HG03432 (cell line): ENCODE results near the gene FUCA1.
"Not testable (repeated sequence)": the region's sequence is repeated elsewhere in the genome, so short reads cannot be mapped to it uniquely, and the experiment has no call there.

ENCODE experiments used
- ATAC-seq: cut with Tn5 transposase; IDR thresholded peaks from one replicate; pipeline ENCODE4 v1.9.1; 2021; ENCODE audit warnings: mild to moderate bottlenecking, moderate library complexity; ENCODE audit not compliant: unreplicated experiment

FUCA1 gene

DNA sequence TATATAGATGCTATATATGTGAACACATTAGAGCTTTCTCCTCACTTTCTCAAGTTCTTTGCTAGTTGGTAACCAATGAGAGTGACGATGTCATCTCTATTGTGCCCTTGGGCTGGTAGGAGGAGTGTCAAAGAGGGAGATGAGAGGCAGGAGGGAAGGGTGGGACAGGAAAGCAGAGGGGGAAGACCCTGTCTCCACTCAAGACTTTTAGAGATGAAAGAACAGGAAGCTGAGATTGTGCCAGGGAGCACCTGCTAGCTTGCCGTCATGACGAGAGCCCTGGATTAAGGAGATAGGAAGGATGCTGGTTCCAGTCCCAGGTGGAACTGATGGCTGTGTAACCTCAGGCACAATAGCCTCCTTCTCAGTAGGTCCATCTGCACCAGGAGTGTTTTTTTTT lies 28.4 kb upstream of the FUCA1 start:
- ATAC-seq, result no peak

DNA sequence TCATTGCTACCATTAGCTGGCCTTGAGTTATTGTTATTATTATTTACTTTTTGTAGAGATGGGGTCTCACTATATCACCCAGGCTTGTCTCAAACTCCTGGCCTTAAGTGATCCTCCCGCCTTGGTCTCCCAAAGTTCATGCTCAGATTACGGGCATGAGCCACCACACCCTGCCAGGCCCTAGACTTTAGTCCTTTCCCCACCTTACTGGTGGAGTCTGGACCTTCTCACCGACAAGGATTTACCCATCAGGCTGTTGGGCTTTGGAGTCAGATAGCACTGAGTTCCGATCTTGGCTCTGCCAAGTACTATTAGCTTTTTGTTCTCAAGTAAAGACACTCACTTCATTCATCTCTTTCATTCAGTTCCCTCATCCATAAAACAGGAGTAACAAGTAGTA lies 27.9 kb upstream of the FUCA1 start:
- no peak for ATAC-seq

DNA sequence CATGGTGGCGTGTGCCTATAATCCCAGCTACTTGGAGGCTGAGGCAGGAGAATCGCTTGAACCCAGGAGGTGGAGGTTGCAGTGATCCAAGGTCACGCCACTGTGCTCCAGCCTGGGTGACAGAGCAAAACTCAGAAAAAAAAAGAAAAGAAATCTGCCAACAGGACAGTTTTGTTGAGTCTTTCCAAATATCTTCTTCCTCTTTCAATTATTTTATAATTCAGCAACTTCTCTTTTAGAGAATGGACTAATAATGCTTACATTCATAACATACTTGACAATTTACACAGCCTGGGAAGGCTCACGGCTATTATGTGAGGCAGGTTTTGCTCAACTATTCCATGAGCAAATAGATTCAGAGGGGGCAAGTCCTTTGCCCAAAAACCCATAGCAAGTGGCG lies 27.0 kb upstream of the FUCA1 start:
- ATAC-seq, result no peak

DNA sequence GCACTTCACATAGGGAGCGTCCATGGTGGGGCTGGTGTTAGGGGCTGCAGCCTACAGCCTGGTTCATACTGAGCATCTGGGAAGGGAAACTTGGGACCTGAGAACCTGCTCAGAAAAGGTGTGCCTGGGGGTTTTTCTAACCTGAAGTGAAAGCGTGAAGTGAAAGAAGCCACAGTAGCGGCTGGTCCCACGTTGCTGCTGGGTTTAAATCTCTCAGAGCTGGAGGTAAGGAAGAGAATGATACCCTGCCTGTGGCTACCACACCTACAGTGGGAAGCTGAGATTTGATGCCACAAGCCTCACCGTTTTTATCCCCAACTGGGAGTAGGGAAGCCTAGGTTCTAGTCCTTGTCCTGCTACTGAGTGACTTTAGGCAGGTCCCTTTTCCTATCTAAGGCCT lies 21.0 kb upstream of the FUCA1 start:
- peak; percentile 56 for ATAC-seq

DNA sequence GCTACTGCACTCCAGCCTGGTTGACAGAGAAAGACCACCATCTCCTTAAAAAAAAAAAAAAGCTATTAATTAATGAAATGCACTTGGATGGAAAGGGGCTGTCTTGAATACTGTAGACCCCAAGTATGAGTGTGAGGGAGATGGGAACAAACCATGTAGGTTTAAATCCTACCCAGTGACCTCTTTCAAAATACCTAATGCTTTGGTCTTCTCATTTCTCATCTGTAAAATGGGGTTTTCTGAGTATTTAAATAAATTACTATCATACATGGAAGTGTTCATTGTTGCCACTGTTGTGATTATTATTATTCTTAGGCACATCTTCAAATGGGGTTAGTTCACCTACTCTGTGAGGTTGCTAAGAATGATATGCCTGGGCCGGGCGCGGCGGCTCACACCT lies 17.1 kb upstream of the FUCA1 start:
- ATAC-seq, result no peak

DNA sequence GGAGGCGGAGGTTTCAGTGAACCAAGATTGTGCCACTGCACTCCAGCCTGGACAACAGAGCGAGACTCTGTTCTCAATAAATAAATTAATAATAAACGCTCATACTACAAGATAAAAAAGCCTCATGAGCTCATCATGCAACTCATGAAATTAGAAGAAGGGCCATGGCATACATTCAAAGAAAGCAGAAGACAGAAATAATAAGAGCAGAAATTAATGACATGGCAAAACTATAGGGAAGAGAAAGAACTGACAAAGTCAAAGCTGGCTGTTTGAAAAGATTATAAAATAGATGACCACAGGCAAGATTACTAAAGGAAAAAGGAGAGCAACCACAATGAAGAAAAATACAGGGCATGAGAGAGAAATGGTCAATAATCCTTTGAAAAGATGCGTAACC lies 14.7 kb upstream of the FUCA1 start:
- ATAC-seq, result no peak

DNA sequence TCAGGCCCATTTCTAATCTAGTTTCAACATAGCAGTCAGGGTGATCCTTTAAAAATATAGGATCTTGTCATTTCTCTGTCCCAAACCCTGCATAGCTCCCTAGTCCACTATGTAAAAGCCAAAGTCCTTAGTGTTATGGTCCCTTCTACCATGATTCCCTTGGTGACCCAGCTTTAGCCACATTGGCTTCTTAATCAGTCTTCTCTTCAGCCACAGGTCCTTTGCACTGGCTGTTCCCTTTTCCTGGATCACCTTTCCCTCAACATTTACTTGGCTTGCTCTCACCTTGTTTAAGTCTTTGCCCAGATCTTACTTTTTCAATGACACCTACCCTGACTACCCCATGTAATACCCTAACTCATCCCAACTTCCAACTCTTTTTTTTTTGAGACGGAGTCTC lies 11.7 kb upstream of the FUCA1 start:
- no peak for ATAC-seq

DNA sequence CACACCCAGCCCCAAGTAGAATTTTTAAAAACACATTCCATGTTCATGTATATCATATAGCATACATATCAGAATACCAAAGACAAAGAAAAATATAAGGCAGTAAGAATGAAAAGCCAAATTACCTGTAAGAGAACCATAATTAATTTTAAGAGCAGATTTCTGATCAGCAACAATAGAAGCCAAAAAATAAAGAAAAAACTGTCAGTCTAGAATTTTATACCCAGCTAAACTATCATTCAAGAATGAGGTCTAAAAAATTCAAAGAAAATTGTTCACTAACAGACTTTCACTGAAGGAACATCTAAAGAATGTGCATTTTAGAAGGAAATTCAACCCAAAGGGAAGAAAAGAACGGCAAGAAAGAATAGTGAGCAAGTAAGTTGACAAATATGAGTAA lies 10.6 kb upstream of the FUCA1 start:
- ATAC-seq, result no peak

DNA sequence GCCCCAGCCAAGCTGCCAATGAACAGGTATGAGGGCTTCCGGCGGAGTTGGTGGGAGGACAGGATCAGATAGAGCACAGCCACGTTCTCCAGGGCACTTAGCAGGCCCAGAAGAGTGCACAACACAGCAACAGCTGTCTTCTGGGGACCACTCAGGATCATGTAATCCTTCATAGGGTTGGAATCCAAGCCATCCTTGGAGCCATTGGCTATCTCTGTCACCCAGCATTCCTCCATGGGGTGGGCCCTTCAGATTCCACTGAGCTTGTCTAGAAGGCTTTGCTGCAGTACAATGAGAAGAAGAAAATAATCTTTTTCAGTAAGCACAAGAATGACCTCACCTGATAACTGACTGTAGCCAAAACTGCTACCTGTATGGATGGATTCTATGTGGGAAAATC lies 7.3 kb upstream of the FUCA1 start:
- no peak for ATAC-seq

DNA sequence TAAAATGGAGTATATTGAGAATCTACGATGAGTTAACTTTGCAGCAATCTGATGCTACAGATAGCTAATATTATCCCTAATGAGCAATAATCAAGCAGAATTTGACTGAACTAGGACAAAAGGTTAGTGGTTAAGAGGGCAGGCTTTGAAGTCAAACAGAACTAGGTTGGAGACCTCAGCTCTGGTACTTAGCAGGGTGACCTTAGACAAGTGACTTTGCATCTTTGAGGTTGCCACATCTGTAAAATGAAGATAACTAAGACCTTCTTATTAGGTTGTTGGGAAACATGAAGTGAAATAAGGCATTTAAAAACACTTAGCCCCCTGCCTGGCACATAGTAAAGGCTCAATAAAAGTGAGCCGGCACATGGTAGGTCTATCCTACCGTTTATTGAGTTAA lies 4.3 kb upstream of the FUCA1 start:
- no peak for ATAC-seq

DNA sequence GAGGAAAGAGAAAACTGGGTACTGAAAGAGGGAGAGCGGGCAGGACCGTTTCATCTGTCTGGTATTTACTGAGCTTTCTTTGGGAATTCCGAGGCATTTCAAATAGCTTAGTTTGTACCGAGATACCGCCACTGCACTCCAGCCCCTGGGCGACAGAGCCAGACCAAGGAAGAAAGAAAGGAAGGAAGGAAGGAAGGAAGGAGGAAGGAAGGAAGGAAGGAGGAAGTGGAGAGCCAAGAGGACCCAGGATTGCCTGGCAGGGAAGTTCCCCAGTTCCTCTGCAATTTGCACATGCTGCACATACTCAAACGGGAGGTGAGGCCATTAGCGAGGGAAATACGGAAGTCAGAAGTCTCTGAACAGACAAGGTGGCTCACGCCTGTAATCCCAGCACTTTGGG lies 961 bp upstream of the FUCA1 start:
- no peak for ATAC-seq

DNA sequence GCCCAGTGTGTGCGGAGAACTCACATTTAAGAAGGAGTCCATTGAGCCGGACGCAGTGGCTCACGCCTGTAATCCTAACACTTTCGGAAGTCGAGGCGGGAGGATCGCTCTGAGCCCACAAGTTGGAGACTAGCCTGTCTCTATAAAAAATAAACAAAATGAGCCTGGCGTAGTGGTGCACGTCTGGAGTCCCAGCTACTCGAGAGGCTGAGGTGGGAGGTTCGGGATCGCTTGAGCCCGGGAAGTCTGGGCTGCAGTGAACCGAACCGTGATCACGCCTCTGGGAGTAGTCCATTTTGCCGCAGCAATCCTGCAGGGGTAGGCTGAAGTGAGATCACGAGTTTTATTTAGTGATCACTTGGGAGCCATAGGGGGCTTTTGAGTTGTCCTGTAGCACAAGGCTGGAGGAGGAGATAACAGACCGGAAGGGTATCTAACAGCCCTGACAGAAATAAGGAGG lies 497 bp upstream of the FUCA1 start:
- no peak for ATAC-seq

DNA sequence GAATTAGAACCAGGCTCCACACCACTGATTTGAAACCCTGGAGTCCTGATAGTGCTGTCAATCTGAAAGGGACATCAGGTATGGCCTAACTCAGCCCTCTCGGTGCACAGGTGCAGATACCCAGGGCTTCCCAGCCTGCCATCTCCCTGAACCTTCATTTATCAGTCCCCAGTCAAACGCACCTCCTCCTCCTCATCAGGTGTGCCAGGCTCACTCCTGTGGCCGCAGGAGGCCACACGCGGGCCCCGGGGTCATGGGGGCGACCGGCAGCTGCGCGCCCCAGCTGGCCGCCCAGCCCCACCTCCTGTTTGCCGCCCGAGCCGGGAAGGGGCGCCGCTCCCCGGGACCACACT lies 572 bp downstream of the FUCA1 start:
- ATAC-seq, result no peak

DNA sequence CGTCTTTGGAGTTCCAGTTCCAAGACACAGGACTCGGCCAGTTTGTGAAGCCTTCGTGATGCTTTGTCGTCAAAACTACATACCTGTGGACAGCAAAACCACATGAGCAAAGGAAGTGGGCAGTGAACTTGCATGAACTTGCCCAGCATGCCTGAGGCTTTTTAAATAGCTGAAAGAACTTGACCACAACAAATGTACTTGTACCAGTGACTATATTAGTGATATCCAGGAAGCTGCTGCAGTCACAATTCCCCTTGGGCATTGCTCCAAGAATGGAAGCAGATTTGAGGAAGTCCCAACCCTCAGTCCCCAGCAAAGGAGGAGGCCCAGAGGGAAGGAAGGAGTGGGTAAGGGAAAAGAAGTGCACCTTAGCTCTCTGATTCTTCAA lies 2.6 kb downstream of the FUCA1 start:
- no peak for ATAC-seq

DNA sequence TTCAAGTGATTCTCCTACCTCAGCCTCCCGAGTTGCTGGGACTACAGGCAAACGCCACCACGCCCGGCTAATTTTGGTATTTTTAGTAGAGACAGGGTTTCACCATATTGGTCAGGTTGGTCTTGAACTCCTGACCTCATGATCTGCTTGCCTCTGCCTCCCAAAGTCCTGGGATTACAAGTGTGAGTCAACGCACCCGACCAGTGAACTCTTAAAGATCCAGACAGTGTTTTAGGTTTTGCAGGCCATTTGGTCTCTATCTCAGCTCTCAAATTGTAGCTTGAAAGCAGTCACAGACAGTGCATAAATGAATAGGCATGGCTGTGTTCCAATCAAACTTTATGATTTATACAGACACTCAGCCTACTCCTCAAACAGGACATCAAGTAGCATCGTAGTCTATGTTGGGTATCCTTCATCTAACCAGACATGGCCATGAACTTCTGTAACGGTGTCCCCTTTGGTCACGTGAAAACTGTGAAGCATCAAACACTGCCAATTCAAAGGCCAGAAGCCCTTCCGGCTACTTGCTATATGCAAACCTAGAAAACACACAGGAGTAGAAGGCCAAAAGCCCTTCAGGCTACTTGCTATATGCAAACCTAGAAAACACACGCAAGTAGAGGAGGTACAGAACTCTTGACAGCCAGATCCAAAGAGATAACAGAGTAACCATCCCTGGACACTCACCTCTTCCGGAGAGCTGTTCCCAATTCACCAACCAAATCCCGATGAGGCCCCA lies 3.1 kb downstream of the FUCA1 start:
- ATAC-seq, result no peak

DNA sequence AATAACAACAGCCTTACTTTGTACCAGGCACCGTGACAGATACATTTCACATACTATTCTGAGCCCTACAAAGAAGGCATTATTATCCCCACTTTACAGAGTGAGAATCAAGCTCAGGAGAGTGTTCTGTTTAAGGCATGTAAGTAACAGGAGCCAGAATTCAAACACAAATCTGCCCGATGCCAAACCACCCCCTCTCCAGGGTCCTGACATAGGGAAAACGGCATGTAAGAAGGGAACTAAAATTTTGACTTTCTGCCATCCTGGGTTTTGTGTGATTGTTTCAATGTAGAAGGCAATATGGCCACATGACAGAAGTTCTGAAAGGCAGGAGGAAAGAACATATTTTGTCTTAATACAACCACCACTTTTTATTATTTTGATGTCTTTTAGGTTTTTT lies 5.5 kb downstream of the FUCA1 start:
- ATAC-seq, result no peak

DNA sequence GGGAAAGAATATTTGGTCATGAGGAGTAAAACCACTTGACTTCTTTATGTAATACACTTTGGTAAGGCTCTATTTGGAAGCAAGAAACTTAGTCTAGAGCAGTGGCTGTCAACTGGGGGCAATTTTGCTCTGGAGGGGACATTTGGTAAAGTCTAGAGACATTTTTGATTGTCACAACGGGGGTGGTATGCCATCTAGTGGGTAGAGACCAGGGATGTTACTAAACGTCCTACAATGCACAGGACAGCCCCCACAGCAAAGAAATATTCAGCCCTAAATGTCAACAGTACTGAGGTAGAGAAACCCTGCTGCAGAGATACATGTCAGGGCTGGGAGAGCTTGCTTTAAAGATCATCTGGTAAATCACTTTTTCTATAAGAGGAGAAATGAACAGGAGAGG lies 13.5 kb downstream of the FUCA1 start:
- no peak for ATAC-seq

DNA sequence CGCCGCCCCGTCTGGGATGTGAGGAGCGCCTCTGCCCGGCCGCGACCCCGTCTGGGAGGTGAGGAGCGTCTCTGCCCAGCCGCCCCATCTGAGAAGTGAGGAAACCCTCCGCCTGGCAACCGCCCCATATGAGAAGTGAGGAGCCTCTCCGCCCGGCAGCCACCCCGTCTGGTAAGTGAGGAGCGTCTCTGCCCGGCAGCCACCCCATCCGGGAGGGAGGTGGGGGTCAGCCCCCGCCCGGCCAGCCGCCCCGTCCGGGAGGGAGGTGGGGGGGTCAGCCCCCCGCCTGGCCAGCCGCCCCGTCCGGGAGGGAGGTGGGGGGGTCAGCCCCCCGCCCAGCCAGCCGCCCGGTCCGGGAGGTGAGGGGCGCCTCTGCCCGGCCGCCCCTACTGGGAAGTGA lies 15.0 kb downstream of the FUCA1 start:
- ATAC-seq, result not testable (repeated sequence)

DNA sequence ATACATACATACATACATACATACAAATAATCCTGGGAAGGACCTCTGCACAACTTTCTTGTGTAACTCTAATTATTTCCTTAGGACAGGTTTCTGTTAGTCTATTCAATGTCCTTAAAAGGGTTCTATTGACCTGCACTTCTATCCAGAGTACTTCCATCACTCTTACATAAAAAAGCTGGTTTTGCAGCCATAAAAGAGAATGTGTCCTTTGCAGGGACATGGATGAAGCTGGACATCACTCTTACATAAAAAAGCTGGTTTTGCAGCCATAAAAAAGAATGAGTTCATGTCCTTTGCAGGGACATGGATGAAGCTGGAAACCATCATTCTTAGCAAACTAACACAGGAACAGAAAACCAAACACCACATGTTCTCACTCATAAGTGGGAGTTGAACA lies 16.7 kb downstream of the FUCA1 start:
- ATAC-seq, result not testable (repeated sequence)

DNA sequence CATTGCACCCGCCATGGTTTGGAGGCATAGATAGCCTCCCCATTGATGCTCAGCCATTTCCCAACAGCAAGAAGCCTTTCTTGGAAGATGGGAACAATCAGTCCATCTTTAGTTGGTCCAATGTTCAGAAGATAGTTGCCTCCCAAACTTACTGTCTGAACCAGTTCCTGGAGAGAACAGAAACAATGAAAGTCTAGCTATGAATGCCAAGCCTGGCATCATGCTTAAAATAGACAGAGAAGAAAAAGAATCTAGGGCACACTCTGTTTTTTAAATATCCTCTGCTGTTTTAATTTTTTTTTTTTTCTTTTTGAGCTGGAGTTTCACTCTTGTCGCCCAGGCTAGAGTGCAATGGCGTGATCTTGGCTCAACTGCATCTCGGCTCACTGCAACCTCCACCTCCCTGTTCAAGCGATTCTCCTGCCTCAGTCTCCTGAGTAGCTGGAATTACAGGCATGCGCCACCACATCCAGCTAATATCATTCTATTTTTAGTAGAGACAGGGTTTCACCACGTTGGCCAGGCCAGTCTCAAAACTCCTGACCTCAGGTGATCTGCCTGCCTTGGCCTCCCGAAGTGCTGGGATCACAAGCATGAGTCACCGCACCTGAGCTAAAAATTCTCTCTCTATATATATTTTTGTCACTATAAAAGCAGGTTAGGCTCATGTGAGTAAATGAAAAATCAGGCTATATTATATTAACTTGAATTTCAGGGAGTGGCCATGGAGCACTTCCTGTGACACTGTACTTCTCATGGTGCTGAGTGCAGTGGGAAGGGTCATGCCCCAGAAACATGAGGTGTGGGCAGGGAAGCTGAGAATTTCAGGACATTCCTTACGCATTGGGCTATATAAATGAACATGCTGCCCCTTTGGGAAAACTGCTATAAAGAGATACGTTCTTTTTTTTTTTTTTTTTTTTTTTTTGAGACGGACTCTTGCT lies 19.1 kb downstream of the FUCA1 start:
- ATAC-seq, result no peak

DNA sequence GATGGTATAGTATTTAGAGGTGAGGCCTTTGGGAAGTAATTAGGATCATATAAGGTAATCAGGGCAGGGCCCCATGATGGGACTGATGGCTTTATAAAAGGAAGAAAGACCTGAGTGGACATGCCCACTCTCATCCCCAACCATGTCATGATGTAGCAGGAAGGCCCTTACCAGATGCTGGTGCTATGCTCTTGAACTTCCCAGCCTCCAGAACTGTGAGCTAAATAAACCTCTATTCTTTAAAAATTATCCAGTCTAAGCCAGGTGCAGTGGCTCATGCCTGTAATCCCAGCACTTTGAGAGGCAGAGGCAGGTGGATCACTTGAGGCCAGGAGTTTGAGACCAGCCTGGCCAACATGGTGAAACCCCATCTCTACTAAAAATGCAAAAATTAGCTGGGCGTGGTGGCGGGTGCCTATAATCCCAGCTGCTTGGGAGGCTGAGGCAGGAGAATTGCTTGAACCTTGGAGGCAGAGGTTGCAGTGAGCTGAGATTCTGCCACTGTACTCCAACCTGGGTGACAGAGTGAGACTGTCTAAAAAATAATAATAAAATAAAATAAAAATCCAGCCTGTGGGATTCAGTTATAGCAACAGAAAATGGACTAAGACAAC lies 20.5 kb downstream of the FUCA1 start:
- not testable (repeated sequence) for ATAC-seq

DNA sequence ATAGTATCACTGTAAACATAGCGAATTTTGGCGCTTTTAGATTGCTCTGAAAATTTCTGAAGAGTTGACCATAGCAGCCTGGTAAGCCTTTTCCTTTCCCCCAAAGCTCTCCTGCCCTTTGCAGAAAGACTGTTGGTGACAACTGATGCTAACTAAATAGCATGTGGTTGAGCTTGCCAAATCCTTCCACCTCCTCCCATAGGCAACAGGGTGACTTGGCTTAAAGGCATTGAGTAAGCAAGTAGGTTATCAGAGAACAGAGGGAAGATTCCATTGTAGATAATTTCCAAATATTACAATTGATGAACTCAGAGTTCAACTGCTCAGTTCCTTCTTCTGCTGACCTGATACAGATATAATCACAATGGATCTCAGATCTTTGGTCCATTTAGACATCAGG lies 22.9 kb downstream of the FUCA1 start:
- no peak for ATAC-seq
